ENCODE results near the gene NIT2. TPM values are rescaled to one million over a fixed set of nuclear protein-coding genes. Genes with fewer than 3 reads are reported as not detected.

The NIT2 gene
- total RNA-seq, 1 donor from 2014 or later = 22.3 TPM

- H3K36me3 Mint-ChIP-seq (ENCODE audit: low read depth, unreplicated experiment) = no peaks in the 10 kb centered on the region
- peaks cover 18% of the 10 kb centered on the region for H3K4me1 Mint-ChIP-seq (ENCODE audit: unreplicated experiment)
- no peaks in the 10 kb centered on the region for H3K9me3 Mint-ChIP-seq (ENCODE audit: unreplicated experiment)
- TF ChIP-seq CTCF (IDR thresholded peaks at IDR 0.05; ENCODE audit: unreplicated experiment) = no peak
- peak overlapping the region; percentile 99 for H3K4me3 Mint-ChIP-seq (ENCODE audit: unreplicated experiment)
- no peak for DNase-seq (ENCODE audit: low spot score)
- peaks cover 15% of the 10 kb centered on the region for H3K27me3 Mint-ChIP-seq (ENCODE audit: unreplicated experiment)
- H3K27ac Mint-ChIP-seq (ENCODE audit: unreplicated experiment) = peak overlapping the region; percentile 80
Measured at GRCh38 chr3:100402256-100402655, 67.7 kb downstream of the NIT2 start.

GRCh38 chr3:100402891-100403290, 68.3 kb downstream of the NIT2 start:
- Mint-ChIP-seq H3K4me1 (ENCODE audit: unreplicated experiment) (peaks cover 18% of the 10 kb centered on the region), H3K27me3 (ENCODE audit: unreplicated experiment) (peaks cover 15% of the 10 kb centered on the region), H3K4me3 (ENCODE audit: unreplicated experiment) (no peak overlapping the region), H3K9me3 (ENCODE audit: unreplicated experiment) (no peaks in the 10 kb centered on the region), H3K27ac (ENCODE audit: unreplicated experiment) (peak overlapping the region; percentile 28), H3K36me3 (ENCODE audit: low read depth, unreplicated experiment) (no peaks in the 10 kb centered on the region)
- no peak for TF ChIP-seq CTCF (IDR thresholded peaks at IDR 0.05; ENCODE audit: unreplicated experiment)
- no peak for DNase-seq (ENCODE audit: low spot score)

GRCh38 chr3:100403362-100404249, 69.0 kb downstream of the NIT2 start:
- Mint-ChIP-seq H3K27me3 (ENCODE audit: unreplicated experiment) (peaks cover 15% of the 10 kb centered on the region), H3K36me3 (ENCODE audit: low read depth, unreplicated experiment) (no peaks in the 10 kb centered on the region), H3K9me3 (ENCODE audit: unreplicated experiment) (no peaks in the 10 kb centered on the region), H3K27ac (ENCODE audit: unreplicated experiment) (peak overlapping the region; percentile 28), H3K4me3 (ENCODE audit: unreplicated experiment) (no peak overlapping the region), H3K4me1 (ENCODE audit: unreplicated experiment) (peaks cover 15% of the 10 kb centered on the region)
- DNase-seq (ENCODE audit: low spot score) = no peak
- TF ChIP-seq CTCF (IDR thresholded peaks at IDR 0.05; ENCODE audit: unreplicated experiment) = no peak

- Mint-ChIP-seq H3K36me3 (ENCODE audit: low read depth, unreplicated experiment) (no peaks in the 10 kb centered on the region), H3K27ac (ENCODE audit: unreplicated experiment) (no peak overlapping the region), H3K4me1 (ENCODE audit: unreplicated experiment) (peaks cover 13% of the 10 kb centered on the region), H3K9me3 (ENCODE audit: unreplicated experiment) (no peaks in the 10 kb centered on the region), H3K4me3 (ENCODE audit: unreplicated experiment) (no peak overlapping the region), H3K27me3 (ENCODE audit: unreplicated experiment) (peaks cover 15% of the 10 kb centered on the region)
- no peak for DNase-seq (ENCODE audit: low spot score)
- no peak for TF ChIP-seq CTCF (IDR thresholded peaks at IDR 0.05; ENCODE audit: unreplicated experiment)
Measured at GRCh38 chr3:100404250-100404548, 69.6 kb downstream of the NIT2 start.

GRCh38 chr3:100407164-100407563, 72.6 kb downstream of the NIT2 start:
- no peak overlapping the region for H3K4me3 Mint-ChIP-seq (ENCODE audit: unreplicated experiment)
- H3K4me1 Mint-ChIP-seq (ENCODE audit: unreplicated experiment) = peaks cover 5% of the 10 kb centered on the region
- TF ChIP-seq CTCF (IDR thresholded peaks at IDR 0.05; ENCODE audit: unreplicated experiment) = no peak

More at GRCh38 chr3:100407164-100407563, 72.6 kb downstream of the NIT2 start:
- Mint-ChIP-seq H3K36me3 (ENCODE audit: low read depth, unreplicated experiment) (no peaks in the 10 kb centered on the region), H3K9me3 (ENCODE audit: unreplicated experiment) (no peaks in the 10 kb centered on the region), H3K27ac (ENCODE audit: unreplicated experiment) (no peak overlapping the region), H3K27me3 (ENCODE audit: unreplicated experiment) (no peaks in the 10 kb centered on the region)
- no peak for DNase-seq (ENCODE audit: low spot score)

Measured in endothelial cell (in vitro differentiated cells).